IPS-18a (cell line): ENCODE results near the gene NT5C1B.

Experiments used
- H3K27ac ChIP-seq: one replicate; pipeline ENCODE4 v1.5.1; 2013; ENCODE audit warnings: low read length
- H3K27me3 ChIP-seq: one replicate; pipeline ENCODE4 v1.6.1; 2013; ENCODE audit warnings: mild to moderate bottlenecking, low read length; ENCODE audit not compliant: control insufficient read depth, insufficient read depth
- H3K36me3 ChIP-seq: one replicate; pipeline ENCODE4 v1.6.1; 2013; ENCODE audit warnings: low read depth, low read length; ENCODE audit not compliant: control insufficient read depth
- H3K4me1 ChIP-seq: one replicate; pipeline ENCODE4 v1.6.1; 2013; ENCODE audit warnings: low read depth, low read length; ENCODE audit not compliant: control insufficient read depth
- H3K4me3 ChIP-seq: one replicate; pipeline ENCODE4 v1.5.1; 2013; ENCODE audit warnings: low read length
- H3K9ac ChIP-seq: one replicate; pipeline ENCODE4 v1.6.1; 2013; ENCODE audit warnings: mild to moderate bottlenecking, low read length, moderate library complexity
- H3K9me3 ChIP-seq: one replicate; pipeline ENCODE4 v1.6.1; 2013; ENCODE audit warnings: low read depth, low read length; ENCODE audit not compliant: control insufficient read depth

Gene NT5C1B

DNA sequence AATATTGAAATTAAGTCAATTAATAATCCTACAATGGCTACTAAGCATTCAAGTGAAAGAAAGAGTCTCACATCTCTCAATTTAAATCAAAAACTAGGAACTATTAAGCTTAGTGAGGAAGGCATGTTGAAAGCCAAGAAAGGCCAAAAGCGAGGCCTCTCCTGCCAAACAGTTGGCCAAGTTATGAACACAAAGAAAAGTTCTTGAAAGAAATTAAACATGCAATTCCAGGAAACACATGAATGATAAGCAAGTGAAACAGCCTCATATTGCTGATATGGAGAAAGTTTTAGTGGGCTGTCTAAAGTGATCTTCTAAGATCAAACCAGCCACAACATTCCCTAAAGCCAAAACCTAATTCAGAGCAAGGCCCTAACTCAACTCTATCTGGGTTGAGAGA, 40.7 kb downstream of the NT5C1B start:
- Histone ChIP-seq H3K36me3 (no peaks in the 10 kb centered on the region), H3K4me3 (no peak overlapping the region), H3K4me1 (peaks cover 7% of the 10 kb centered on the region), H3K9me3 (no peaks in the 10 kb centered on the region), H3K9ac (no peak overlapping the region), H3K27ac (no peak overlapping the region), H3K27me3 (no peaks in the 10 kb centered on the region)

DNA sequence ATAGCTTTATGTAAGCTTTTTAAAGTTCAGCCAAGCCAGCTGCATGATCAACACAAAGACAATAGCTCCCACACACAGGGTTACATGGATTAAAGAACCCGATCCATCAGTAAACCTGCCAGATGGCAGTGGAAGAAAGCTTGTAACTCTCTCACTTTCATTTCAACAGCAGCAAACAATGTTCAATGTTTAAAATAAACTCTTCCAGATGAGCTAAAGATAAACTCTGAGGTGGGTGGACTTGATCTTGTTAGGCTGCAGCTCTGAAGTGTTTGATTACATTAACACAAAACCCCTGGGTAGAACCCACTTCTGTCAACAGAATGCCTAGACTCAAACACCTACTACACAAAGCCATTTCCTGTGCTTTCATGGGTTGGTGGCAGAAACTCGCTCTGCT, 42.8 kb downstream of the NT5C1B start:
- H3K27ac ChIP-seq = no peak overlapping the region
- no peak overlapping the region for H3K9ac ChIP-seq
- peaks cover 7% of the 10 kb centered on the region for H3K4me1 ChIP-seq
- H3K27me3 ChIP-seq = no peaks in the 10 kb centered on the region
- H3K9me3 ChIP-seq = no peaks in the 10 kb centered on the region
- H3K4me3 ChIP-seq = no peak overlapping the region
- no peaks in the 10 kb centered on the region for H3K36me3 ChIP-seq

DNA sequence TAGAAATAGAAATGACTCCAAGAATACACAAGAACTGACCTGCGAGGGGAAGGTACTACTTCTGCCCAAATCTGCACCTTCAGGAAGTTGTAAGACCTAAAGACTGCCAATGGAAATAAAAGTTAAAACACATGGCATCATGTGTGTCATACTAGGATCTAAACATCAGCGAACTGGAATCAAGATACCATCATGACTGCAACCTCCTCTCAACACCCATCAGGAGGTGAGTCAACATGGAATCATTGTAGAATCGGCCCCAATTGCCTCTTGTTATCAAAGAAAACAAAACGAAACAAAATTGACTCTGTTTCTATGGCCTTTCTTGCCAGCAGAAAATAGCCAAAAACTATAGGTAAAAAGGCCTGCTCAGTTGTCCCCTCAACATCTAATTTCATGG, 44.0 kb downstream of the NT5C1B start:
- Histone ChIP-seq H3K9me3 (no peaks in the 10 kb centered on the region), H3K36me3 (no peaks in the 10 kb centered on the region), H3K4me1 (peaks cover 7% of the 10 kb centered on the region), H3K9ac (no peak overlapping the region), H3K4me3 (no peak overlapping the region), H3K27me3 (no peaks in the 10 kb centered on the region), H3K27ac (no peak overlapping the region)

DNA sequence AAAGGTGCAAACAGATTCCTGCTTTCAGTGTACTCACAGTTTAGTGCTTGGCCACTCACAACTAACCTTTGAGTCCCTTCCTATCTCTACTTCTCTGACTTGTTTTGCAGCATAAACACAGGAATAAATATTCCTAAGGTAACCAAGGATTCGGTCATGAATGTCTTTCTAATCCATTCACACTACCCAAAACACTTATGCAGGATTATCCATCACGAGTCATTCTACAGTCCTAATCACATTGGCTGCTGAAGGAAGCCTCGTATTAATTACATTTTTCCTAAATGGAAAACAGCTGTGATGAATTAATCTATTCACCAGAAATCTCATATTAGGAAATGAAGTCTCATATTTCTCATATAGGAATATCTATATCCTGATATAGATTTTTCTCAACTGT, 45.2 kb downstream of the NT5C1B start:
- peaks cover 7% of the 10 kb centered on the region for H3K4me1 ChIP-seq
- no peaks in the 10 kb centered on the region for H3K9me3 ChIP-seq
- no peak overlapping the region for H3K27ac ChIP-seq

DNA sequence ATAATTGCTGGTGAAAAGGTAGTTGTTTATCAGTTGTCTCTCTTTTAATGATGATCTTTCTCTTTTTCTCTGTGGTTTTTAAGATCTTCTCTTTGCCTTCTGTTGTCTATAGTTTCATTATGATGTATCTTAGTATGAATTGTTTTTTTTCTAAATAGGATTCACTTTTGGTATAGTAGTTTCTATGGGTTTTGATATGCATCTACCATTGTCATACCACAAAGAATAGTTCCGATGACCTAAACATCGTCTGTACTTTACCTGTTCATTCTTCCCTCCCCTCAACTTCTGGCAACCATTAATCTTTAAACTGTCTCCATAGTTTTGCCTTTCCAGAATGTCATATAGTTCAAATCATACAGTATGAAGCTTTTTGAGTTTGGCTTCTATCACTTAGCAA, 48.5 kb downstream of the NT5C1B start:
- Histone ChIP-seq H3K9ac (no peak overlapping the region), H3K36me3 (no peaks in the 10 kb centered on the region), H3K9me3 (no peaks in the 10 kb centered on the region), H3K27me3 (no peaks in the 10 kb centered on the region), H3K4me3 (no peak overlapping the region), H3K4me1 (no peaks in the 10 kb centered on the region), H3K27ac (no peak overlapping the region)

More for the DNA sequence above, 45.2 kb downstream of the NT5C1B start:
- no peak overlapping the region for H3K9ac ChIP-seq
- no peaks in the 10 kb centered on the region for H3K36me3 ChIP-seq
- no peak overlapping the region for H3K4me3 ChIP-seq
- H3K27me3 ChIP-seq = no peaks in the 10 kb centered on the region

DNA sequence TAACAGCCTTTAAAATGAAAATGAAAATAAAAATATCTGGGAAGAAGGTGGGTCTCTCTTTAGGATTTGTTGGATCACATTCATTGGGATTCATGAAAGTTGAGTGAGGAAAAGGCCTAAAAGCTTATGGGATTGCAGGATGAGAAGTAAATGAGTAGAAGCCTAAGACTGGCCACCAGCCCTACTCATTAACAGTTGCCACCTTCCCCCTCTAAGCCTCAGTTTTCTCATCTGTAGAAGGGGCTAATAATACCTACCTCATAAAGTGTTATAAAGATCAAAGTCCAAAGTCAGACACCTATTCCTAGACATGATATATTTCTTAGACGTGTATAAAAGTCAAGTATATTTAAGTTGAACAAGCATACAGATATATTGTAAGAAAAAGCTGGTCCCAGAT, 52.7 kb downstream of the NT5C1B start:
- Histone ChIP-seq H3K9ac (no peak overlapping the region), H3K4me1 (no peaks in the 10 kb centered on the region), H3K27ac (no peak overlapping the region), H3K4me3 (no peak overlapping the region), H3K9me3 (no peaks in the 10 kb centered on the region), H3K36me3 (no peaks in the 10 kb centered on the region), H3K27me3 (no peaks in the 10 kb centered on the region)

DNA sequence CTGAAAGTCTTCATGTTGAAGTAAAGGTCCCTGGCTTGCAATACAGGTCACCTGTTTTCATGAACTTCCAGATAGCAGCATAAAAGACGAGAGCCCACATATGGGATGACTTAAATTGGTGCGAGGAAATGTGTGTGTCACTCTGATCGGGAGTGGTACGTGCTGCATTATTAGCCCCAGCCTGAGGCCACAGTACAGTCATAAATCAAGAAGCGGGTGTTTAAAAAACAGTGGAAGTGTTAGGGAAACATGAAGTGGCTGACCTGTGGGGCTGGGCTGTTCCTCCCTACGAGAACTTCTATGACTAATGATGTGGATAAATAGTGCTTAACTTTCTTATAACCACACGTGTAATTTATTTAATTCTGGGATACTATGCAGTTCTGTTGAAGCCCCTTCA, 53.3 kb downstream of the NT5C1B start:
- Histone ChIP-seq H3K4me1 (no peaks in the 10 kb centered on the region), H3K36me3 (no peaks in the 10 kb centered on the region), H3K9ac (no peak overlapping the region), H3K27ac (no peak overlapping the region), H3K4me3 (no peak overlapping the region), H3K27me3 (no peaks in the 10 kb centered on the region), H3K9me3 (no peaks in the 10 kb centered on the region)

DNA sequence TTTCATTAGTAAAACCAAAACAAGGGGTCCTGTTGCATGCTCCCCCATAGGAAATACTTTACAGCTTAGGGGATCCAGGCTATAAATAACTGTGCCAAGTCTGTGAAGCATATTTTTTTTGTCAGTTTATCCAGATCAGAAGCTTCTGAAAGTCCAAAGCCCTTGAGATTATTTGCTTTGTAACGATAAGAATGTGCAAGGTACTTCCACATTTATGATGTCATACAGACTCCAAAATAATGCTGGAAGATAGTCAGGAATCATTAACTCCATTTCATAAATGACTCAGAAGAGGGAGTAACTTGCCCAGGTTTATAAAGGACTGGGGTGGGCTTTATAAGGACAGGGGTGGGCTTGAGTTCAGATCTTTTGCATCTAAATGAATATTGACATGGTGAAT, 58.2 kb downstream of the NT5C1B start:
- H3K9ac ChIP-seq = no peak overlapping the region

DNA sequence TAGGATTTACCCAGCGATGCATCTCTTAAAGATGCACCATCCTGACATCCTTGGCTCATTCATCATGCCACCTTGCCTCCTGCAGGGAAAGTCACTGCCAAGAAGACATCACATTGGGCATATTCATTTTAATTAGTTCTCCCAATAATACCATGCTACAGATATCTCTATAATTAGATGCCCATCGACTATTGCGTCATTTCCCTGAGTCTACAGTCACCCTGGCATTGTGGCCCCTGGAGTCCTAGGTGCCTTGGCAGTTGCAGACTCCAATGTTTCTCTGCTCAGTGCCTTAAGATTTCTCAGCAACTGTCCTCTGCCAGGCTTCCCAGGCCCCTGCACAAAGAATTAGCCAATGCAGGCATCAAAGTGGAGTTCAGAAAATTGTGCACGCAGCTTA, 61.5 kb downstream of the NT5C1B start:
- Histone ChIP-seq H3K9me3 (no peaks in the 10 kb centered on the region), H3K27ac (no peak overlapping the region), H3K4me1 (no peaks in the 10 kb centered on the region), H3K4me3 (no peak overlapping the region), H3K27me3 (no peaks in the 10 kb centered on the region), H3K9ac (no peak overlapping the region), H3K36me3 (no peaks in the 10 kb centered on the region)

More for the DNA sequence above, 58.2 kb downstream of the NT5C1B start:
- Histone ChIP-seq H3K9me3 (no peaks in the 10 kb centered on the region), H3K4me1 (no peaks in the 10 kb centered on the region), H3K4me3 (no peak overlapping the region), H3K27me3 (no peaks in the 10 kb centered on the region), H3K27ac (no peak overlapping the region), H3K36me3 (no peaks in the 10 kb centered on the region)

DNA sequence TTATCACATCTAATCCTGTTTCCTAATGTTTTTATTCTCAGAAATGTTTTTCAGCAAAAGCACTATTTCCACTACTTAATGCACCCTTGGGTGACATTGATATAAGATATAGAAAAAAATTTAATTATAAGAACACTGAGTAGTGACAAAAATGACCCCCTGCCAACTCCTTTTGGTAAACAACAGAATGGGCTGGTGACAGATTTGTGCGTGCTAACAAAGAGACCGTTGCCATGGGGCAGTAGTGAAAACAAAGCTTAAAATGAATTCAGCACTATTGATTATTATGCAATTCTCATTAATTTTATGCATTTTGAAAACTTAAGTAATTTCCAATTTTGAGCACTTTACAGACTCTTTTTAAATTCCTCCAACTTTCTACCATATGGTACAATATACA, 62.0 kb downstream of the NT5C1B start:
- Histone ChIP-seq H3K9ac (no peak overlapping the region), H3K9me3 (no peaks in the 10 kb centered on the region), H3K4me1 (no peaks in the 10 kb centered on the region), H3K27me3 (no peaks in the 10 kb centered on the region), H3K36me3 (no peaks in the 10 kb centered on the region), H3K27ac (no peak overlapping the region), H3K4me3 (no peak overlapping the region)

DNA sequence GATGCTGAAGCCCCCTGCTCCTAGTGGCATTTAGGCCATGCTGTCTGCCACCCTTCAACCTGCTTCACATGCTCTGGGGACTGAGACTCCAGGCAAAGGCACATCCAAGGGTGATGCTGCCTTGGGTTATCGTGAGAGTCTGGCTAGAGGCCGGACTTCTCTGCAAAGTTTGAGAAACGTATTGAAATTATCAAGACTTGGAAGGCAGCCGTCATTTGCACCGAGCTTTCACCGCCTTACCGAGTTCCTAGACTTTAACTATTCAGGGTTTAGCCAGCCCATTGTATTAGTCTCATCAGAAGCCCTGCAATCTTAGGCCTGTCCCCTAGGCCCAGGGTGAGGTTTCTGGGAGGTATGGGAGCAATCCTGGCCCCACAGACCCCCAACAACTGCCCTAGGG, 62.9 kb downstream of the NT5C1B start:
- Histone ChIP-seq H3K9ac (no peak overlapping the region), H3K9me3 (no peaks in the 10 kb centered on the region), H3K27me3 (no peaks in the 10 kb centered on the region), H3K36me3 (no peaks in the 10 kb centered on the region), H3K4me3 (no peak overlapping the region), H3K4me1 (no peaks in the 10 kb centered on the region), H3K27ac (no peak overlapping the region)

DNA sequence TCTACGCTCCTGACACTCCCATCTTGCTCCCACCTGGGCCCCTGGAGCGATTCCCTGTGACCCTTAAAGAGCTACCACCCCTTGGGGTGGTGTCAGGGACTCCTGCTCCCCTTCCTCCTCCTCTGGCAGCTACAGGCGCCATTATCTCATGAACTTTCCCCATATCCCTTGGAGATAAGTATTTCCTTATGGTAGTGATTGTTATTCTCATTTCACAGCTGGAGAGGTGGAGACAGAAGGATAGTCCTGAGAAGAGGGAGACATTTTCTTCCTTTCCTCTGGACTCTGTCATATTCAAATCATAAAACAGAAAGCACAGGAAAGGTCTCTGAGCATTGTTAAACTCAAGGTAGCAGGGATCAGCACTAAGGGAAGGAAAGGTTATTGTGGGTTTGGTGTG, 63.5 kb downstream of the NT5C1B start:
- Histone ChIP-seq H3K9ac (no peak overlapping the region), H3K27ac (no peak overlapping the region), H3K9me3 (no peaks in the 10 kb centered on the region), H3K27me3 (no peaks in the 10 kb centered on the region), H3K36me3 (no peaks in the 10 kb centered on the region), H3K4me3 (no peak overlapping the region), H3K4me1 (peaks cover under 1% of the 10 kb centered on the region)
